GM12891 (cell line): Measurements from ENCODE around the gene TRIM37.

Experiments used
- PAX5 ChIP-seq: IDR thresholded peaks from 2 replicates; pipeline ENCODE4 v1.6.1; 2011; ENCODE audit warnings: low read length, moderate library complexity, mild to moderate bottlenecking; ENCODE audit not compliant: insufficient read depth, severe bottlenecking
- POLR2A ChIP-seq: IDR thresholded peaks from 2 replicates; pipeline ENCODE4 v1.6.1; 2011; ENCODE audit warnings: low read depth, low read length, control low read depth
- POLR2AphosphoS5 ChIP-seq: IDR thresholded peaks from 2 replicates; pipeline ENCODE4 v1.6.1; 2011; ENCODE audit warnings: low read depth, low read length, control low read depth
- POU2F2 ChIP-seq: IDR thresholded peaks from 2 replicates; pipeline ENCODE4 v1.6.1; 2011; ENCODE audit warnings: low read depth, mild to moderate bottlenecking, control low read depth, low read length, moderate library complexity
- SPI1 ChIP-seq: IDR thresholded peaks from 2 replicates; pipeline ENCODE4 v1.6.1; 2011; ENCODE audit warnings: low read depth, low read length, control low read depth
- TAF1 ChIP-seq: IDR thresholded peaks from 2 replicates; pipeline ENCODE4 v1.6.1; 2011; ENCODE audit warnings: low read depth, low read length, control low read depth

DNA sequence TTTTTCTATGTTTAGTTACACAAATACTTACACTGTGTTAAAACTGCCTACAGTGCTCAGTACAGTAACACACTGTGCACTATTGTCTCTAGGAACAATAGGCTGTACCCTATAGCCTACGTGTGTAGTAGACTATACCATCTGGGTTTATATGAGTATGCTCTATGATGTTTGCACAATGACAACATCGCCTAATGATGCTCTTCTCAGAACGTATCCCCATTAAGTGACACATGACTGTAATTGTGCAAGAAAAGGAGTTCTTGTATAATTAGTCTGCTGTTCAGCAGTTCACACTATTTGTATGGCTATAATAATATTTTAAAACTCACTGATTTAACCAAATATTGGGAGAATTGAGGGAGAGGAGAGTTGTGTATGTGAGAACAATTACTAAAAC is 173.7 kb downstream of the TRIM37 start:
- TF ChIP-seq POLR2A, result no peak
- no peak for TF ChIP-seq POLR2AphosphoS5
- TF ChIP-seq TAF1, result no peak
- TF ChIP-seq PAX5, result no peak
- no peak for TF ChIP-seq SPI1
- no peak for TF ChIP-seq POU2F2
